Effector memory CD4-positive, alpha-beta T cell (primary cell): ENCODE data around the gene APOA1.

Source experiments
- DNase-seq, 3 donors: peaks; one replicate each; pipeline ENCODE4 v3.0.0-alpha.2; 2020
- H3K27ac ChIP-seq: 2 replicates; pipeline ENCODE4 v1.7.0; 2013; ENCODE audit warnings: mild to moderate bottlenecking, low read length, moderate library complexity; ENCODE audit not compliant: insufficient read depth, poor library complexity, severe bottlenecking
- H3K27me3 ChIP-seq: replicated peaks from 2 replicates; pipeline ENCODE4 v1.7.0; 2013; ENCODE audit warnings: mild to moderate bottlenecking, low read length; ENCODE audit not compliant: insufficient read depth, control insufficient read depth, poor library complexity, severe bottlenecking
- H3K36me3 ChIP-seq: 2 replicates; pipeline ENCODE4 v1.7.0; 2013; ENCODE audit warnings: mild to moderate bottlenecking, low read length, moderate library complexity; ENCODE audit not compliant: control insufficient read depth, insufficient read depth
- H3K4me1 ChIP-seq: 2 replicates; pipeline ENCODE4 v1.7.0; 2013; ENCODE audit warnings: low read length, mild to moderate bottlenecking; ENCODE audit not compliant: control insufficient read depth, insufficient read depth, poor library complexity, severe bottlenecking
- H3K4me3 ChIP-seq: 2 replicates; pipeline ENCODE4 v1.7.0; 2013; ENCODE audit warnings: low read length, low read depth, mild to moderate bottlenecking; ENCODE audit not compliant: insufficient read depth, poor library complexity, severe bottlenecking
- H3K9me3 ChIP-seq: 2 replicates; pipeline ENCODE4 v1.7.0; 2013; ENCODE audit warnings: mild to moderate bottlenecking, low read length, moderate library complexity; ENCODE audit not compliant: control insufficient read depth

The APOA1 gene

DNA sequence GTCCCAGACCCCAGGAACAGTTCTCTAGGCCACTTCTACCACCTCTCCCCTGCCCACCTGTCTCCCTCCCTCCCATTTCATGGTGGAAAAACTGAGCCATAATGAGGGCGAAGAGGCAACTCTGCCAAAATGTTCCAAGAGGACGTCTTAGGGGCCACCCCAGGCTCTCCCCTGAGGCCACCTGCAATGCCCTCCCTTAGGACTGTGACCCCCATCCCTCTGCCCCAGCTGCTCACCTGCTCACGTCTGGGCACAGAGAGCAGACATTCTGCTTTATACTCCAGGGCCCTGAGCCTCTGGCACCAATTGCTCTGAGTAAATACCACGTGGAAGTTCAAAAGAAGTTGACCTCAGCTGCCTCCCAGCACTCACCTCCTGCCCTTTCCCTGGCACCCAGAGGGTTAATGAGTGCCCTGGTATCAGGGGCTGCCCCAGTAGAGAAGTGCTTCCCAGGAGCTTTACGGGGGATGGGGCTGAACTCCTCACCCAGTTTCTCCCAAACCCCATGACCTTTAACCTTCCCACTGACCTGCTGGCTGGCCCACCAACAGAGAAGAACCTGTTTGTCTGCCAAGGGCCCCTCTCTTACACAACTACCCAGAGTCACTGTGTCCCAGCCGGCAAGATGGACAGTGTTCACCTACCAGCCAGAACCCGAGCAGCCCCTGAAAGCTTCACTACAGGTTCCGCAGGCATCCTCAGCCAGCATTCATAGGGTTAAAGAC, 45.1 kb downstream of the APOA1 start:
- Histone ChIP-seq H3K27me3 (no peaks in the 10 kb centered on the region), H3K9me3 (no peaks in the 10 kb centered on the region), H3K4me3 (no peak overlapping the region), H3K36me3 (no peaks in the 10 kb centered on the region), H3K27ac (no peak overlapping the region), H3K4me1 (peaks cover 14% of the 10 kb centered on the region)
- DNase-seq, result no peak

DNA sequence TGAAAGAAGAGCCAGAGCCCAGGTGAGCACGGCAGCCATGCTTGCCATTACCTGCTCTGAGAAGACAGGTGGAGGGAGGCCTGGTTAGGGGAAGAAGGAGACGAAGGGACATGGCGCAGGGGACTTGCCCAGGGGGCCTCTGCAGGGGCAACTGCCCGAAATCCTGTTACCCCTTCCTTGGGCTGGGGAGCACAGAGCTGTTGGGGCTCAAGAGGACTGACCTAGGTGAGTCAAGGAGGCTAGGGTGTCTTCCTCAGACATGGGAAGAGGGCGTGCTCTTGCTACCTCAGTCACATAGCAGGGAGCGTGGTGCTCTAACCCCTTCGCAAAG, 45.6 kb downstream of the APOA1 start, which contains the start of gene APOA5:
Gene APOA5, minus strand, starts transcription at position 67 of the 331 bp plus-strand sequence. Its CDS starts 19 bp downstream, at position 48.
- no peak for DNase-seq
- Histone ChIP-seq H3K4me3 (no peak within 1 kb of the TSS), H3K27me3 (no peaks in the 10 kb centered on the region), H3K9me3 (no peaks in the 10 kb centered on the region), H3K27ac (no peak within 1 kb of the TSS), H3K36me3 (no peaks in the 10 kb centered on the region), H3K4me1 (peaks cover 19% of the 10 kb centered on the region)

GRCh38 chr11:116791002-116791812, 46.2 kb downstream of the APOA1 start:
- Histone ChIP-seq H3K4me1 (peaks cover 25% of the 10 kb centered on the region), H3K27me3 (no peaks in the 10 kb centered on the region), H3K9me3 (no peaks in the 10 kb centered on the region), H3K4me3 (no peak overlapping the region), H3K36me3 (peaks cover 3% of the 10 kb centered on the region), H3K27ac (no peak overlapping the region)
- peak; percentile 52 to 67 (median 57) for DNase-seq

DNA sequence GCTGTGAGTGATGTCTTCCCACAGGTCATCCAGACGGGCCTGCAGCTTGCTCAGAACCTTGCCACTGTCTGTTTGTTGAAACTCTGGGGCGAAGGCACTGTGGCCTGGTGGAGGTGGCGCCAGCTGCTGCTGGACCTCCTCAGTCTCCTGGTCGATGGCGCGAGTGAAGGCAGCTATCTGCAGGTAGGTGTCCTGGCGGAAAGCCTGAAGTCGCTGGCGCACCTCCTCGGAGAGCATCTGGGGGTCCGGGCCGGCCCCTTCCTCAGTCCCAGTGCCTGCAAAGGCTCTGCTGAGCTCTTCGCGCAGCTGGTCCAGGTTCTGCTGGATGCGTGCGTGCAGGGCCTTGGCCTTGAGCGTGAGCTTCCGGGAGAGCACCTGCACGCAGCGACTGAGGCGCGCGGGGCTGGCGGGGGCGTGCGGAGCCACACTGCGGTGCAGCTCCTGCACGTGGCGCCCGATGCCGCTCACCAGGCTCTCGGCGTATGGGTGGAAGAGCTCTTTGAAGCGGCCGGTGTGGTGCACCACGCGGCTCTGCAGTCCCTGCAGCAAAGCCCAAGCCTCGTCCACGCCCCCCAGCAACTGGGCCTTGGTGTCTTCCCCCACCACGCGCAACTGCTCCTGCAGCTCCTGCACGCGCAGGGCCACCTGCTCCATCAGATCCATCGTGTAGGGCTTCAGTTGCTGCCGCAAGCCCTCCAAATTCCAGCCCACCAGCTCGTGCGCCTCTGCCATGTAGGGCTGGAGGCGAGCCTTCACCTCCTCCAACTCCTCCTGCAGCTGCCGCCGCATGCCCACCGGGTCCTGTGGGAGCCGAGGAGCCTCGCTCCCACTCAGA, 47.0 kb downstream of the APOA1 start:
- no peak for DNase-seq
- Histone ChIP-seq H3K4me1 (peaks cover 29% of the 10 kb centered on the region), H3K27ac (no peak overlapping the region), H3K4me3 (no peak overlapping the region), H3K9me3 (no peaks in the 10 kb centered on the region), H3K27me3 (no peaks in the 10 kb centered on the region), H3K36me3 (peaks cover 11% of the 10 kb centered on the region)

- Histone ChIP-seq H3K27ac (no peak overlapping the region), H3K36me3 (peaks cover 26% of the 10 kb centered on the region), H3K9me3 (no peaks in the 10 kb centered on the region), H3K27me3 (no peaks in the 10 kb centered on the region), H3K4me1 (peaks cover 29% of the 10 kb centered on the region), H3K4me3 (no peak overlapping the region)
- no peak for DNase-seq
Measured at GRCh38 chr11:116788975-116789374, 48.4 kb downstream of the APOA1 start.

- Histone ChIP-seq H3K4me1 (peaks cover 29% of the 10 kb centered on the region), H3K27ac (peak overlapping the region; percentile 85), H3K4me3 (peak overlapping the region; percentile 88), H3K9me3 (no peaks in the 10 kb centered on the region), H3K27me3 (no peaks in the 10 kb centered on the region), H3K36me3 (peaks cover 30% of the 10 kb centered on the region)
- no peak for DNase-seq
Measured at GRCh38 chr11:116788534-116788933, 48.9 kb downstream of the APOA1 start.

- peak within 1 kb of the TSS; percentile 85 for H3K27ac ChIP-seq
- H3K4me1 ChIP-seq, result peaks cover 29% of the 10 kb centered on the region
- peak; percentile 78 to 85 (median 79) for DNase-seq
- H3K9me3 ChIP-seq, result no peaks in the 10 kb centered on the region
- no peaks in the 10 kb centered on the region for H3K27me3 ChIP-seq
- peaks cover 36% of the 10 kb centered on the region for H3K36me3 ChIP-seq
- peak within 1 kb of the TSS; percentile 88 for H3K4me3 ChIP-seq
Measured at GRCh38 chr11:116787786-116788486, 49.5 kb downstream of the APOA1 start, which contains the start of gene ZPR1. Gene ZPR1, minus strand, starts transcription at chr11:116788023. Its CDS starts 33 bp downstream, at chr11:116787990.

DNA sequence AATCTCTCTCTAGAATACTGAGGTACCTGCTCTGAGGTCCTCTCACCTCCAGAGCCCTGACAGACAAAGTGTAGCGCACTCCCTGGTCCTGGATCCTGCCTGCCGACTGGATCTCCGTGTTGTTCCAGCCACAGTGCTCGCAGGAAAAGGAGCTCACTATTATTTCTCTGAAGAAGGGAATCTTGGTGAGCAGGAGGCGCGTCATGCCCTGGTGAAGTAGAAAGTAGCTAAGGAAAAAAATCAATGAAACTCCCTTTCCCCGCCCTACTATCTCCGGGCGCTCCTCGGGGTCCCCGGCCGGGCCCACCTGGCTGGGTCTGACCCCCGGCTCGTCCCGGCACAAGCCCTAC, 50.0 kb downstream of the APOA1 start:
- no peak for DNase-seq
- peaks cover 29% of the 10 kb centered on the region for H3K4me1 ChIP-seq
- peak overlapping the region; percentile 88 for H3K4me3 ChIP-seq
- no peaks in the 10 kb centered on the region for H3K27me3 ChIP-seq
- H3K9me3 ChIP-seq, result no peaks in the 10 kb centered on the region
- peaks cover 41% of the 10 kb centered on the region for H3K36me3 ChIP-seq
- peak overlapping the region; percentile 85 for H3K27ac ChIP-seq

DNA sequence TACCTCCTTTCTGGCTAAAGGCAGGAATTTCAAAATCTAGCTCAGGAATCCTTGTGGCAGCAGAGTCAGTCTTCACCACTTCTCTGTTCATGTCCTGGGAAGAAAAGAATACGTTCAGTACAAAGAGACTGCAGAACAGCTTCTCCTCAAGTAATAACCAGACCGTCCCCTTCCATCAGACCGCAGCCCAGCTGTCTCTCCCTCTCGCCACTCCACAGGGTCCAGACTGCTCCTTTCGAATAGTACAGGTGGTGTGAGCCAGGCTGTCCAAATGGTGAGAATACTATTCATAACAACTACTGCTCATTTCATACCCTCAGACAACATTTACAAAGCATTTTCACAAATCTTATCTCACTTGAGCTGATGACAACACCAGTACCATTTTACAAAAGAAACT, 50.5 kb downstream of the APOA1 start:
- no peak for DNase-seq
- Histone ChIP-seq H3K4me3 (peak overlapping the region; percentile 88), H3K36me3 (peaks cover 45% of the 10 kb centered on the region), H3K9me3 (no peaks in the 10 kb centered on the region), H3K27me3 (no peaks in the 10 kb centered on the region), H3K4me1 (peaks cover 29% of the 10 kb centered on the region), H3K27ac (peak overlapping the region; percentile 85)
